Thoracic aorta (tissue), 2 donors: ENCODE measurements around the gene CER1. TPM values are rescaled to one million over a fixed set of nuclear protein-coding genes. Genes with fewer than 3 reads are reported as not detected.
A peak's percentile ranks its signal among the peaks of the same experiment; 100 is the strongest.

Experiments used
- ATAC-seq: fragments of 150-250 bp; one replicate; pipeline ENCODE4 v1.8.0; 2017; ENCODE audit warnings: low read depth; ENCODE audit not compliant: insufficient number of reproducible peaks, low FRiP score
- DNase-seq: peaks from one replicate; pipeline ENCODE4 v3.0.0-alpha.2; 2020; ENCODE audit warnings: low spot score
- H3K27ac ChIP-seq, 2 donors: fragments of 200-600 bp; sonication (generic); 1 replicate in 1 of 2; 2 replicates in 1 of 2; pipeline ENCODE4 v1.5.1; 2016; ENCODE audit warnings: mild to moderate bottlenecking in 2 of 2, moderate library complexity in 2 of 2
- H3K27me3 ChIP-seq: fragments of 200-600 bp; sonication (generic); replicated peaks from 2 replicates; pipeline ENCODE4 v1.6.0; 2016; ENCODE audit warnings: mild to moderate bottlenecking; ENCODE audit not compliant: insufficient read depth
- H3K36me3 ChIP-seq: fragments of 200-600 bp; sonication (generic); one replicate; pipeline ENCODE4 v1.5.1; 2016
- H3K4me1 ChIP-seq, 2 donors: fragments of 200-600 bp; sonication (generic); 1 replicate in 1 of 2; 2 replicates in 1 of 2; pipeline versions ENCODE4 v1.5.1 to v1.6.0; 2016; ENCODE audit warnings: low read depth in 2 of 2, mild to moderate bottlenecking in 1 of 2; ENCODE audit not compliant: control insufficient read depth in 1 of 2
- H3K4me3 ChIP-seq: fragments of 200-600 bp; sonication (generic); 2 replicates; pipeline ENCODE4 v1.5.1; 2016; ENCODE audit warnings: mild to moderate bottlenecking
- H3K9me3 ChIP-seq: fragments of 200-600 bp; sonication (generic); 2 replicates; pipeline ENCODE4 v1.5.1; 2016
- CTCF ChIP-seq: fragments of 200-600 bp; sonication (generic); IDR thresholded peaks from one replicate; pipeline ENCODE4 v1.5.1; 2019; ENCODE audit warnings: antibody characterized with exemption
- total RNA-seq, 2 donors: library from RNA; depleted of rRNA; stranded (reverse); fragments of >200 nt; gene quantifications; one replicate each; pipeline versions ENCODE4 v1.1.0 to v1.2.3, GENCODE V29; 2016

The CER1 gene, protein sequence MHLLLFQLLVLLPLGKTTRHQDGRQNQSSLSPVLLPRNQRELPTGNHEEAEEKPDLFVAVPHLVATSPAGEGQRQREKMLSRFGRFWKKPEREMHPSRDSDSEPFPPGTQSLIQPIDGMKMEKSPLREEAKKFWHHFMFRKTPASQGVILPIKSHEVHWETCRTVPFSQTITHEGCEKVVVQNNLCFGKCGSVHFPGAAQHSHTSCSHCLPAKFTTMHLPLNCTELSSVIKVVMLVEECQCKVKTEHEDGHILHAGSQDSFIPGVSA
- not detected for total RNA-seq

DNA sequence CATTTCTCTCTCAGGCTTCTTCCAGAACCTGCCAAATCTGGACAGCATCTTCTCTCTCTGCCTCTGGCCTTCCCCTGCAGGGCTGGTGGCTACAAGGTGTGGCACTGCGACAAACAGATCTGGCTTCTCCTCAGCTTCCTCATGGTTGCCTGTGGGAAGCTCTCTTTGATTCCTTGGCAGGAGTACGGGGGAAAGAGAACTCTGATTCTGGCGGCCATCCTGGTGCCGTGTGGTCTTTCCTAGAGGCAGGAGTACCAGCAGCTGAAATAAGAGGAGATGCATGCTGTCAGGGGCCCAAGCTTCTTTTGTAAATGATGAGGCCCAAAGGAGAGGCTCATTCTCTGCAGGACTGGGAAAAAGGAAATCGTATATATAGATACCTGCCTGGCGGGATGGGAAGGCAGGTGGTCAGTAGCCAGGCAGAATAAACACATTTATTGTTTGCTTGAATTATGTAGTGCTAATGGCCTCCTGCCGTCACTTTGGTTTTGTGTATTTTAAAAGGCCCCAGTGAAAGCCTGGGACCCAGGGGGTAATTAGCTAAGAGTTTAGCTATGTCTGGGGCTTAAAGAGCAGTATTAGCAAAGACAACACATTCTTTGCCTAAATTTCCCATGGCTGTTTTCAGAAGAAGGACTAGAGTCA, at the start of gene CER1:
TSS of gene CER1 (minus strand) at position 343 of the 645 bp plus-strand sequence. CDS start at position 282, 61 bp downstream.
- no peak within 1 kb of the TSS for H3K27ac ChIP-seq
- no peaks in the 10 kb centered on the region for H3K9me3 ChIP-seq
- ATAC-seq (no peak), DNase-seq (no peak)
- H3K4me1 ChIP-seq: no peaks in the 10 kb centered on the region
- TF ChIP-seq CTCF: no peak
- H3K27me3 ChIP-seq: no peaks in the 10 kb centered on the region
- no peak within 1 kb of the TSS for H3K4me3 ChIP-seq
- H3K36me3 ChIP-seq: no peaks in the 10 kb centered on the region

DNA sequence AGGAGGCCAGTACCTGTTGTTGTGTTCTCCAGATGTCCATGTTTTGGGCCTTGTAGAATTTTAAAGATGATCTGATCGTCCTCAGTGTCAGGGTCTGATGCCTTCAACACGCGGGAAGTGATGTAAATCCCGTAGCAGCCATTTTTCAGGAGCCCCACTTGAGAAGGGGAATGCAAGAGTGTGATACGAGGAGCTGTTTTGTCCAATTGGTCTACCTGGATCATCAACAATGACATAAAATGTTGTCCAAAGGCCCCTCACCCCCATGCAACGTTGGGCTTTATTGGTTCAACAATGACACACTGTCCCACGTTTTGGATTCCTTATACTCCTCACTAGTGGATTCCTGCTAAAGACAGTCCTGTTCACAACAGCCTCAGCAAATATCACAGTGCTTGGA, 48.1 kb upstream of the CER1 start:
- no peak for DNase-seq
- Histone ChIP-seq H3K9me3 (no peaks in the 10 kb centered on the region), H3K27me3 (no peaks in the 10 kb centered on the region), H3K27ac (no peak overlapping the region), H3K36me3 (no peaks in the 10 kb centered on the region), H3K4me1 (no peaks in the 10 kb centered on the region), H3K4me3 (no peak overlapping the region)
- no peak for ATAC-seq
- TF ChIP-seq CTCF: no peak

DNA sequence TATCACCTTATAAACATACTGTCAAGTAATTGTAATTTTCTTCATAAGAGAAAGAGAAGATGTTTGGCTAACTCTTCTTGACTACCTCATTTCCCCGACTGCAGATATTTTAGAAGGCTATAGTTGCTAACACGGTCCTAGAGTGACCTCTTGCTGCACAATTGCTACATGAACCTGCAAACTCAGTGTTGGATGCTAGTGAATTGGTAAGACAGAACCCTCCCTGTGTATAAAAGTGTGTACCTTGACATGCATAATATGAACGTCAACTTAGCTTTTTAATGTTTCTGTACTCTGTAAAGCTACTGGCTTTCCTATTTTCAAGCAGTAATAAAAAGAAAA, 46.7 kb upstream of the CER1 start:
- Histone ChIP-seq H3K4me3 (no peak overlapping the region), H3K36me3 (no peaks in the 10 kb centered on the region), H3K9me3 (no peaks in the 10 kb centered on the region), H3K27me3 (no peaks in the 10 kb centered on the region), H3K4me1 (no peaks in the 10 kb centered on the region), H3K27ac (no peak overlapping the region)
- TF ChIP-seq CTCF: no peak
- ATAC-seq (no peak), DNase-seq (no peak)

- Histone ChIP-seq H3K4me3 (peak overlapping the region; percentile 19), H3K9me3 (no peaks in the 10 kb centered on the region), H3K27me3 (no peaks in the 10 kb centered on the region), H3K36me3 (no peaks in the 10 kb centered on the region), H3K4me1 (no peaks in the 10 kb centered on the region), H3K27ac (no peak overlapping the region)
- ATAC-seq (no peak), DNase-seq (no peak)
- peak; percentile 73 for TF ChIP-seq CTCF
Observed at GRCh38 chr9:14768405-14769229, 46.1 kb upstream of the CER1 start.

GRCh38 chr9:14766299-14766698, 43.8 kb upstream of the CER1 start:
- H3K4me3 ChIP-seq: no peak overlapping the region
- H3K27me3 ChIP-seq: no peaks in the 10 kb centered on the region
- no peaks in the 10 kb centered on the region for H3K9me3 ChIP-seq
- H3K36me3 ChIP-seq: peaks cover 6% of the 10 kb centered on the region
- no peaks in the 10 kb centered on the region for H3K4me1 ChIP-seq
- TF ChIP-seq CTCF: no peak
- no peak for ATAC-seq
- no peak overlapping the region for H3K27ac ChIP-seq
- no peak for DNase-seq
